Fibroblast of pulmonary artery (primary cell): Measurements from ENCODE around the gene ACKR2.

Source experiments
- DNase-seq: peaks from one replicate; pipeline ENCODE4 v3.0.0-alpha.2; 2010; ENCODE audit warnings: low read depth
- H3K4me3 ChIP-seq: replicated peaks from 2 replicates; pipeline ENCODE4 v1.5.1; 2011; ENCODE audit warnings: low read depth, mild to moderate bottlenecking, control low read depth, low read length, moderate library complexity
- CTCF ChIP-seq: IDR thresholded peaks from 2 replicates; pipeline ENCODE4 v1.5.1; 2011; ENCODE audit warnings: mild to moderate bottlenecking, control low read depth, low read length, inconsistent platforms; ENCODE audit errors: missing control alignments

ACKR2 gene

GRCh38 chr3:42809202-42809601, at the start of gene ACKR2:
Gene ACKR2 (plus strand): TSS chr3:42809445. CDS start chr3:42864503, 55,058 bp downstream.
- no peak within 1 kb of the TSS for H3K4me3 ChIP-seq
- no peak for TF ChIP-seq CTCF
- DNase-seq, result no peak

GRCh38 chr3:42762046-42762724, 47.1 kb upstream of the ACKR2 start:
- no peak for DNase-seq
- TF ChIP-seq CTCF, result no peak
- H3K4me3 ChIP-seq, result no peak overlapping the region

- peak; percentile 44 for DNase-seq
- no peak overlapping the region for H3K4me3 ChIP-seq
- TF ChIP-seq CTCF, result no peak
Measured at GRCh38 chr3:42763021-42763420, 46.2 kb upstream of the ACKR2 start.

- no peak for DNase-seq
- no peak for TF ChIP-seq CTCF
- H3K4me3 ChIP-seq, result no peak overlapping the region
Measured at GRCh38 chr3:42764115-42764514, 45.1 kb upstream of the ACKR2 start.

- DNase-seq, result no peak
- TF ChIP-seq CTCF, result no peak
- H3K4me3 ChIP-seq, result no peak overlapping the region
Measured at GRCh38 chr3:42764561-42765295, 44.5 kb upstream of the ACKR2 start.

GRCh38 chr3:42769477-42770131, 39.6 kb upstream of the ACKR2 start:
- TF ChIP-seq CTCF, result no peak
- no peak for DNase-seq
- H3K4me3 ChIP-seq, result no peak overlapping the region
